PC-9 (cell line): ENCODE results near the gene LILRA1. TPM values are rescaled to one million over a fixed set of nuclear protein-coding genes. Genes with fewer than 3 reads are reported as not detected.

ENCODE experiments used
- BruUV-seq: library from RNA; stranded (reverse); fragments of 400-500 nt; replicated peaks from 2 replicates; lab custom pipeline; 2021; lab: Mats Ljungman, UMichigan
- CTCF ChIA-PET: fragments of 300-600 bp; sonication (Branson Sonifier 250); formaldehyde crosslinking; loops from one replicate; lab custom pipeline; 2022; ENCODE audit warnings: antibody characterized with exemption; lab: Charles Lee
- POLR2A ChIA-PET: fragments of 300-600 bp; sonication (Branson Sonifier 250); formaldehyde crosslinking; loops from one replicate; lab custom pipeline; 2022; ENCODE audit warnings: antibody characterized with exemption; ENCODE audit not compliant: unreplicated experiment; lab: Charles Lee
- DNase-seq, 2 experiments: peaks; one replicate each; pipeline versions ENCODE4 v3.0.0 to v3.0.0-alpha.2; 2015 to 2022; ENCODE audit warnings: mixed read lengths in 1 of 2
- H2AFZ ChIP-seq: fragments of 200-600 bp; sonication (generic); 2 replicates; pipeline ENCODE4 v1.8.1; 2017; ENCODE audit warnings: antibody characterized with exemption
- H3F3A ChIP-seq: fragments of 200-600 bp; sonication (generic); 2 replicates; pipeline ENCODE4 v1.8.1; 2017; ENCODE audit warnings: antibody characterized with exemption, mild to moderate bottlenecking, low read depth; ENCODE audit not compliant: insufficient read depth
- H3K27ac ChIP-seq: fragments of 200-600 bp; sonication (generic); 2 replicates; pipeline ENCODE4 v1.6.1; 2016; ENCODE audit warnings: mixed run types
- H3K27me3 ChIP-seq: fragments of 200-600 bp; sonication (generic); 2 replicates; pipeline ENCODE4 v1.6.1; 2016; ENCODE audit warnings: low read depth, mixed run types; ENCODE audit not compliant: insufficient read depth
- H3K36me3 ChIP-seq: fragments of 200-600 bp; sonication (generic); 2 replicates; pipeline ENCODE4 v1.6.1; 2016; ENCODE audit warnings: low read depth, mixed run types
- H3K4me1 ChIP-seq: fragments of 200-600 bp; sonication (generic); replicated peaks from 2 replicates; pipeline ENCODE4 v1.6.1; 2016; ENCODE audit warnings: mixed run types; ENCODE audit not compliant: insufficient read depth
- H3K4me2 ChIP-seq: fragments of 200-600 bp; sonication (generic); 2 replicates; pipeline ENCODE4 v1.6.1; 2017; ENCODE audit warnings: mixed run types
- H3K4me3 ChIP-seq: fragments of 200-600 bp; sonication (generic); 2 replicates; pipeline ENCODE4 v1.6.1; 2016; ENCODE audit warnings: mixed run types
- H3K79me2 ChIP-seq: fragments of 200-600 bp; sonication (generic); 2 replicates; pipeline ENCODE4 v1.6.1; 2017; ENCODE audit warnings: low read depth, mixed run types
- H3K9me2 ChIP-seq: fragments of 200-600 bp; sonication (generic); 2 replicates; pipeline ENCODE4 v1.8.1; 2017; ENCODE audit warnings: mild to moderate bottlenecking; ENCODE audit not compliant: insufficient read depth
- H3K9me3 ChIP-seq: fragments of 200-600 bp; sonication (generic); 2 replicates; pipeline ENCODE4 v1.8.1; 2016; ENCODE audit warnings: low read depth; ENCODE audit not compliant: insufficient read depth
- H4K20me1 ChIP-seq: fragments of 200-600 bp; sonication (generic); 2 replicates; pipeline ENCODE4 v1.8.1; 2017; ENCODE audit not compliant: insufficient read depth
- CTCF ChIP-seq: fragments of 200-600 bp; sonication (generic); conservative IDR thresholded peaks from 2 replicates; pipeline ENCODE4 v1.6.1; 2017; ENCODE audit warnings: mixed run types, antibody characterized with exemption, mild to moderate bottlenecking, moderate library complexity
- EZH2 ChIP-seq: fragments of 200-600 bp; sonication (generic); IDR thresholded peaks from 2 replicates; pipeline ENCODE4 v1.8.0; 2017; ENCODE audit warnings: antibody characterized with exemption, low read depth
- intact Hi-C: fragments of 100-400 bp; cut with micrococcal nuclease; formaldehyde crosslinking; loops from one replicate; pipeline ENCODE4 v1.10.0; 2022; ENCODE audit not compliant: unreplicated experiment
- total RNA-seq: library from RNA; stranded (reverse); gene quantifications from 2 replicates; pipeline ENCODE4 v1.2.3, GENCODE V29; 2021

The LILRA1 gene
- total RNA-seq, 1 experiment from 2014 or later = not detected

- Histone ChIP-seq H3K9me3 (no peaks in the 10 kb centered on the region), H3K4me1 (no peaks in the 10 kb centered on the region), H3K9me2 (no peaks in the 10 kb centered on the region), H3K79me2 (no peaks in the 10 kb centered on the region), H3K4me3 (no peak overlapping the region), H3K36me3 (no peaks in the 10 kb centered on the region), H3K27ac (no peak overlapping the region), H3F3A (no peaks in the 10 kb centered on the region), H2AFZ (no peak overlapping the region), H3K4me2 (no peak overlapping the region), H4K20me1 (no peaks in the 10 kb centered on the region; the same call in 1 of the 2 replicates), H3K27me3 (peaks cover 91% of the 10 kb centered on the region)
- TF ChIP-seq CTCF (no peak), EZH2 (no peak)
- no peak for DNase-seq
- CTCF ChIA-PET = no interaction called here
- POLR2A ChIA-PET = no interaction called here
- no TSS peak for BruUV-seq
- intact Hi-C loops = no loop called here
Measured at GRCh38 chr19:54644056-54644455, 50.6 kb downstream of the LILRA1 start.

GRCh38 chr19:54646331-54646841 is 53.0 kb downstream of the LILRA1 start:
- no peak overlapping the region for H3K4me3 ChIP-seq
- CTCF ChIA-PET = interaction anchor here (0.6 kb wide), 1 partner anchor 857 kb away, joined by 4 read pairs; no protein-coding TSS in a partner anchor

GRCh38 chr19:54648129-54648528 is 54.7 kb downstream of the LILRA1 start:
- Histone ChIP-seq H4K20me1 (0 out of 2 replicates have a peak, but pooled peaks cover 4% of the 10 kb centered on the region), H3K4me2 (no peak overlapping the region), H3K9me2 (no peaks in the 10 kb centered on the region), H3K27me3 (peaks cover 54% of the 10 kb centered on the region), H3F3A (no peaks in the 10 kb centered on the region), H3K79me2 (no peaks in the 10 kb centered on the region), H3K27ac (no peak overlapping the region), H2AFZ (no peak overlapping the region), H3K4me3 (no peak overlapping the region), H3K36me3 (no peaks in the 10 kb centered on the region), H3K9me3 (no peaks in the 10 kb centered on the region), H3K4me1 (no peaks in the 10 kb centered on the region)
- ChIA-PET CTCF (no interaction called here), POLR2A (no interaction called here)
- DNase-seq = no peak
- TF ChIP-seq EZH2 (no peak), CTCF (no peak)
- intact Hi-C loops = no loop called here
- no TSS peak for BruUV-seq

More at GRCh38 chr19:54646331-54646841, 53.0 kb downstream of the LILRA1 start:
- Histone ChIP-seq H3K4me2 (no peak overlapping the region), H4K20me1 (no peaks in the 10 kb centered on the region), H3K9me2 (no peaks in the 10 kb centered on the region), H3K36me3 (no peaks in the 10 kb centered on the region), H3K79me2 (no peaks in the 10 kb centered on the region), H3K9me3 (no peaks in the 10 kb centered on the region), H3K27me3 (peaks cover 70% of the 10 kb centered on the region), H3F3A (no peaks in the 10 kb centered on the region), H2AFZ (no peak overlapping the region), H3K4me1 (no peaks in the 10 kb centered on the region), H3K27ac (no peak overlapping the region)
- intact Hi-C loops = no loop called here
- no peak for DNase-seq
- BruUV-seq = no TSS peak
- POLR2A ChIA-PET = no interaction called here
- TF ChIP-seq CTCF (no peak), EZH2 (no peak)
